H9 (cell line): ENCODE data around the gene GATAD1. TPM values are rescaled to one million over a fixed set of nuclear protein-coding genes. Genes with fewer than 3 reads are reported as not detected.
"Not testable (repeated sequence)": the region's sequence is repeated elsewhere in the genome, so short reads cannot be mapped to it uniquely, and the experiment has no call there.

Experiments used
- DNase-seq: peaks from one replicate; pipeline ENCODE4 v3.0.0-alpha.2; 2017
- H2AFZ ChIP-seq: one replicate; pipeline ENCODE4 v1.6.1; 2013; ENCODE audit warnings: mild to moderate bottlenecking, low read length, control low read depth, moderate library complexity
- H2AK5ac ChIP-seq: 2 replicates; pipeline ENCODE4 v1.6.1; 2013; ENCODE audit warnings: low read length, control low read depth, mixed read lengths; ENCODE audit not compliant: insufficient read length
- H2BK120ac ChIP-seq: one replicate; pipeline ENCODE4 v1.6.1; 2013; ENCODE audit warnings: low read depth, mild to moderate bottlenecking, low read length, control low read depth, inconsistent platforms; ENCODE audit not compliant: poor library complexity, severe bottlenecking
- H2BK12ac ChIP-seq: 2 replicates; pipeline ENCODE4 v1.6.1; 2013; ENCODE audit warnings: low read length, control low read depth, mixed read lengths, low read depth; ENCODE audit not compliant: insufficient read length
- H2BK15ac ChIP-seq: 2 replicates; pipeline ENCODE4 v1.6.1; 2013; ENCODE audit warnings: low read depth, low read length, control low read depth
- H2BK20ac ChIP-seq: one replicate; pipeline ENCODE4 v1.6.1; 2013; ENCODE audit warnings: low read depth, mild to moderate bottlenecking, low read length, control low read depth, inconsistent platforms; ENCODE audit not compliant: poor library complexity, severe bottlenecking
- H2BK5ac ChIP-seq: 2 replicates; pipeline ENCODE4 v1.6.1; 2013; ENCODE audit warnings: low read length, control low read depth, mixed read lengths; ENCODE audit not compliant: insufficient read length
- H3K14ac ChIP-seq: 2 replicates; pipeline ENCODE4 v1.6.1; 2013; ENCODE audit warnings: low read length, control low read depth; ENCODE audit not compliant: insufficient read depth
- H3K18ac ChIP-seq: 2 replicates; pipeline ENCODE4 v1.6.1; 2013; ENCODE audit warnings: low read depth, mild to moderate bottlenecking, mixed read lengths, low read length, control low read depth; ENCODE audit not compliant: insufficient read length
- H3K23ac ChIP-seq: 2 replicates; pipeline ENCODE4 v1.6.1; 2013; ENCODE audit warnings: low read length, control low read depth, mixed read lengths, low read depth; ENCODE audit not compliant: insufficient read length
- H3K23me2 ChIP-seq: 2 replicates; pipeline ENCODE4 v1.6.1; 2013; ENCODE audit warnings: low read depth, mild to moderate bottlenecking, mixed read lengths, low read length, control low read depth; ENCODE audit not compliant: insufficient read length, poor library complexity, severe bottlenecking
- H3K27ac ChIP-seq: 2 replicates; pipeline ENCODE4 v1.5.1; 2013; ENCODE audit warnings: low read length, control low read depth, mixed read lengths, low read depth; ENCODE audit not compliant: insufficient read length
- H3K27me3 ChIP-seq: 2 replicates; pipeline ENCODE4 v1.6.1; 2013; ENCODE audit warnings: low read length, control low read depth, inconsistent platforms; ENCODE audit not compliant: insufficient read depth
- H3K4ac ChIP-seq: 2 replicates; pipeline ENCODE4 v1.6.1; 2013; ENCODE audit warnings: low read depth, mild to moderate bottlenecking, control low read depth, inconsistent platforms, low read length, moderate library complexity
- H3K4me1 ChIP-seq: 2 replicates; pipeline ENCODE4 v1.6.1; 2013; ENCODE audit warnings: low read length, control low read depth, inconsistent platforms; ENCODE audit not compliant: insufficient read depth
- H3K4me2 ChIP-seq: 2 replicates; pipeline ENCODE4 v1.6.1; 2013; ENCODE audit warnings: low read length, control low read depth, mixed read lengths; ENCODE audit not compliant: insufficient read length, insufficient read depth
- H3K56ac ChIP-seq: 2 replicates; pipeline ENCODE4 v1.6.1; 2013; ENCODE audit warnings: low read depth, mild to moderate bottlenecking, mixed read lengths, low read length, control low read depth; ENCODE audit not compliant: insufficient read length
- H3K79me1 ChIP-seq: 2 replicates; pipeline ENCODE4 v1.6.1; 2013; ENCODE audit warnings: low read depth, mild to moderate bottlenecking, moderate library complexity, low read length, control low read depth, inconsistent platforms; ENCODE audit not compliant: insufficient read depth, poor library complexity, severe bottlenecking
- H3K79me2 ChIP-seq: 2 replicates; pipeline ENCODE4 v1.6.1; 2013; ENCODE audit warnings: low read length, control low read depth, inconsistent platforms; ENCODE audit not compliant: insufficient read depth
- H3K9ac ChIP-seq: 2 replicates; pipeline ENCODE4 v1.6.1; 2013; ENCODE audit warnings: low read length, control low read depth, mixed read lengths; ENCODE audit not compliant: insufficient read length; ENCODE audit errors: extremely low read depth
- H3K9me3 ChIP-seq: one replicate; pipeline ENCODE4 v1.6.1; 2013; ENCODE audit warnings: low read depth, low read length, inconsistent platforms; ENCODE audit not compliant: control insufficient read depth
- H3T11ph ChIP-seq: one replicate; pipeline ENCODE4 v1.6.1; 2013; ENCODE audit warnings: mild to moderate bottlenecking, low read length, control low read depth, inconsistent platforms
- H4K20me1 ChIP-seq: one replicate; pipeline ENCODE4 v1.6.1; 2013; ENCODE audit not compliant: control insufficient read depth, insufficient read length, insufficient read depth
- H4K5ac ChIP-seq: 2 replicates; pipeline ENCODE4 v1.6.1; 2013; ENCODE audit warnings: low read depth, mild to moderate bottlenecking, mixed read lengths, low read length, control low read depth; ENCODE audit not compliant: insufficient read length
- H4K8ac ChIP-seq: replicated peaks from 2 replicates; pipeline ENCODE4 v1.6.1; 2013; ENCODE audit warnings: low read length, control low read depth, mixed read lengths, low read depth; ENCODE audit not compliant: insufficient read length
- H4K91ac ChIP-seq: 2 replicates; pipeline ENCODE4 v1.6.1; 2013; ENCODE audit warnings: low read depth, mild to moderate bottlenecking, moderate library complexity, mixed read lengths, low read length, control low read depth; ENCODE audit not compliant: insufficient read length
- H3K27ac Mint-ChIP-seq, 3 experiments: 2 replicates in 2 of 3; 3 replicates in 1 of 3; pipeline ENCODE4 v1.8.0; 2020 to 2021; ENCODE audit warnings: mixed read lengths in 3 of 3, mild to moderate bottlenecking in 1 of 3, moderate library complexity in 1 of 3
- H3K27me3 Mint-ChIP-seq: 2 replicates; pipeline ENCODE4 v1.8.0; 2021; ENCODE audit warnings: low read depth, mild to moderate bottlenecking, moderate library complexity, mixed read lengths
- H3K36me3 Mint-ChIP-seq, 3 experiments: 2 replicates in 2 of 3; 3 replicates in 1 of 3; pipeline ENCODE4 v1.8.0; 2020 to 2021; ENCODE audit warnings: low read depth in 3 of 3, mixed read lengths in 3 of 3; ENCODE audit not compliant: insufficient read depth in 1 of 3
- H3K4me1 Mint-ChIP-seq, 2 experiments: 2 replicates each; pipeline ENCODE4 v1.8.0; 2020; ENCODE audit warnings: mixed read lengths in 2 of 2
- H3K4me3 Mint-ChIP-seq, 2 experiments: 2 replicates in 1 of 2; 3 replicates in 1 of 2; pipeline ENCODE4 v1.8.0; 2020 to 2021; ENCODE audit warnings: mild to moderate bottlenecking in 2 of 2, mixed read lengths in 2 of 2, moderate library complexity in 1 of 2
- H3K9me3 Mint-ChIP-seq, 2 experiments: 2 replicates in 1 of 2; 3 replicates in 1 of 2; pipeline ENCODE4 v1.8.0; 2020; ENCODE audit warnings: mild to moderate bottlenecking in 2 of 2, mixed read lengths in 2 of 2, moderate library complexity in 1 of 2
- WGBS: extraction: QIAGEN DNeasy Blood & Tissue Kit; methylation state at CpG from one replicate; pipeline ENCODE4 v1.1.7; 2013; ENCODE audit warnings: missing lambda C conversion rate, low lambda C conversion rate, mixed read lengths; ENCODE audit not compliant: insufficient read length; ENCODE audit errors: extremely low coverage; 5-methylcytosine and 5-hydroxymethylcytosine counted together
- total RNA-seq: library from RNA; stranded (reverse); gene quantifications from 2 replicates; pipeline ENCODE4 v1.2.1, GENCODE V29; 2021

The GATAD1 gene
- total RNA-seq, 1 experiment from 2014 or later = 36.5 TPM

GRCh38 chr7:92473989-92474388 is 26.7 kb downstream of the GATAD1 start:
- not testable (repeated sequence) for H4K91ac ChIP-seq
- WGBS = no CpG with 5 or more reads among the region's 10 CpGs

GRCh38 chr7:92475261-92475770 is 28.0 kb downstream of the GATAD1 start:
- not testable (repeated sequence) for H3K56ac ChIP-seq, H3K36me3 Mint-ChIP-seq, H3K23ac ChIP-seq, H3K4me1 ChIP-seq, H3T11ph ChIP-seq, H3K27ac Mint-ChIP-seq, H3K79me1 ChIP-seq, H3K18ac ChIP-seq, H2BK15ac ChIP-seq, DNase-seq, H3K9me3 ChIP-seq, H3K27ac ChIP-seq, H3K27me3 ChIP-seq, H3K23me2 ChIP-seq, H4K8ac ChIP-seq, H4K91ac ChIP-seq, H3K9ac ChIP-seq, H3K4me3 Mint-ChIP-seq, H2AK5ac ChIP-seq, H3K14ac ChIP-seq, H4K20me1 ChIP-seq, H3K27me3 Mint-ChIP-seq, H2AFZ ChIP-seq, H3K4me2 ChIP-seq, H3K4ac ChIP-seq, H3K79me2 ChIP-seq, H2BK12ac ChIP-seq, H3K9me3 Mint-ChIP-seq, H4K5ac ChIP-seq, H2BK5ac ChIP-seq, H2BK120ac ChIP-seq, H2BK20ac ChIP-seq
- WGBS = no CpG with 5 or more reads among the region's 12 CpGs
- peaks cover 7 to 12% of the 10 kb centered on the region in 2 experiments for H3K4me1 Mint-ChIP-seq

More at GRCh38 chr7:92473989-92474388, 26.7 kb downstream of the GATAD1 start:
- not testable (repeated sequence) for H3K36me3 Mint-ChIP-seq, H3K23ac ChIP-seq, H2AK5ac ChIP-seq, H3T11ph ChIP-seq, H3K27ac Mint-ChIP-seq, DNase-seq, H2AFZ ChIP-seq, H4K20me1 ChIP-seq, H2BK5ac ChIP-seq, H3K27me3 Mint-ChIP-seq, H3K9ac ChIP-seq, H3K79me2 ChIP-seq, H3K4ac ChIP-seq, H3K18ac ChIP-seq, H3K23me2 ChIP-seq, H2BK15ac ChIP-seq, H3K27ac ChIP-seq, H4K8ac ChIP-seq, H3K79me1 ChIP-seq, H3K56ac ChIP-seq, H4K5ac ChIP-seq, H3K9me3 Mint-ChIP-seq, H3K4me1 ChIP-seq, H2BK12ac ChIP-seq, H3K14ac ChIP-seq, H3K27me3 ChIP-seq, H3K4me2 ChIP-seq, H2BK120ac ChIP-seq, H2BK20ac ChIP-seq, H3K9me3 ChIP-seq, H3K4me3 Mint-ChIP-seq
- peaks cover 7 to 11% of the 10 kb centered on the region in 2 experiments for H3K4me1 Mint-ChIP-seq
